HG03025 (cell line): ENCODE data around the gene ASPSCR1.

Source experiments
- ATAC-seq: cut with Tn5 transposase; IDR thresholded peaks from one replicate; pipeline ENCODE4 v1.9.1; 2021; ENCODE audit warnings: mild to moderate bottlenecking, moderate library complexity; ENCODE audit not compliant: unreplicated experiment, low FRiP score

ASPSCR1 gene

GRCh38 chr17:82021107-82021899, 43.9 kb downstream of the ASPSCR1 start:
- no peak for ATAC-seq

GRCh38 chr17:82021900-82022309, 44.5 kb downstream of the ASPSCR1 start:
- no peak for ATAC-seq

DNA sequence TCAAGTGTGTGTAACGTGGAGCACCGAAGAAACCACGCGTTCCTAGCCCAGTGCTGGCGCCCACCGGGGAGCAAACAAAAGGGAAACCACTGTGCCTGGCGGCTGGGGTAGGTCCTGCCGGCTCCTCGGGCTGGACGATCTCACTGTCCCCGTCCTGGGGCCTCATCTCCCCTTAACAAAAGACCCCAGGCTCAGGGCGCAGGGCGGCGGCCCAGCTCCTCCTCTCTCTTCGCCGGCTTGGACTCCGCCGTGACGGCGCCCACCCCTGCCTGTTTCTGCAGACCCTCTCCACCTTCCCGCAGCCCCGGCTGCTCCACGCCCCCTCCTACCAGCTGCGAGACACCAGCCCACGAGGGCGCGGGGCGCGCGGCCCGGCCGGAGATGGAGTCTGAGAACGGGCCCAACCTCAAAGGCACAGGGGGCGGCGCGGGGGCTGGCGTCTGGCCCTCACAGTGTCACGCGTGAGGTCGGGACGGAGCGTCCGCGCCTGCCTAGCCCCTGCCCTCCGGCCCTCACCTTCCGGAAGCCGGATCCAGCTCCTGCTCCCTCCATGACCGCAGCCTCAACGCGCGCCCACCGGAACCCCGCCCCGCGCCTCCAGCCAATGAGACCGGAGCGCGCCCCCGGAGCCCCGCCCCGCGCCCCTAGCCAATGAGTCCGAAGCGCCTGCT, 45.0 kb downstream of the ASPSCR1 start, which contains the start of gene CENPX:
TSS of gene CENPX (minus strand) at position 569 of the 671 bp plus-strand sequence. CDS start at position 552, 17 bp downstream.
- ATAC-seq = peak; percentile 5

DNA sequence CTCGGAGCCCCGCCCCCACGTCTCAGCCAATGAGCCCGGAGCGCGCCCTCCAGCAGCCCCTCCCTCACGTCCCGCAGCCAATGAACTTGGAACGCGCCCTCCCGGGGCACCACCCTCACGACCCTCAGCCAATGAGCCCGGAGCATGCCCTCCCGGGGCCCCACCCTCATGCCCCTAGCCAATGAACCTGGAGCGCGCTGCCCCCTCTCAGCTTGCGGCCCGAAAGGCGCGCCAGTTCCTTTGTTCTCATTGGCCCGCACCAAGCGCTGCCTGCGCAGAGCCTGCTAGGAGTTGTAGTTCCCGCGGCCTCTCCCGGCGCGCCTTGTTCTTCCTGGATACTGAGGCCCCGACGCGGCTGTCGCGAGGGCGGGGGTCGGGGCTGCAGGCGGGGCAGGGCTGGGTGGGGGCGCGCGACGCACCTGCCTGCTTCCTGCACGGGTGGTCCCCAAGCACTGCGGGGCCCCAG, 45.6 kb downstream of the ASPSCR1 start, which contains the start of gene LRRC45:
TSS of gene LRRC45 (plus strand) at position 325 of the 466 bp plus-strand sequence. CDS start 339 bp downstream, outside the sequence.
- peak; percentile 85 for ATAC-seq

DNA sequence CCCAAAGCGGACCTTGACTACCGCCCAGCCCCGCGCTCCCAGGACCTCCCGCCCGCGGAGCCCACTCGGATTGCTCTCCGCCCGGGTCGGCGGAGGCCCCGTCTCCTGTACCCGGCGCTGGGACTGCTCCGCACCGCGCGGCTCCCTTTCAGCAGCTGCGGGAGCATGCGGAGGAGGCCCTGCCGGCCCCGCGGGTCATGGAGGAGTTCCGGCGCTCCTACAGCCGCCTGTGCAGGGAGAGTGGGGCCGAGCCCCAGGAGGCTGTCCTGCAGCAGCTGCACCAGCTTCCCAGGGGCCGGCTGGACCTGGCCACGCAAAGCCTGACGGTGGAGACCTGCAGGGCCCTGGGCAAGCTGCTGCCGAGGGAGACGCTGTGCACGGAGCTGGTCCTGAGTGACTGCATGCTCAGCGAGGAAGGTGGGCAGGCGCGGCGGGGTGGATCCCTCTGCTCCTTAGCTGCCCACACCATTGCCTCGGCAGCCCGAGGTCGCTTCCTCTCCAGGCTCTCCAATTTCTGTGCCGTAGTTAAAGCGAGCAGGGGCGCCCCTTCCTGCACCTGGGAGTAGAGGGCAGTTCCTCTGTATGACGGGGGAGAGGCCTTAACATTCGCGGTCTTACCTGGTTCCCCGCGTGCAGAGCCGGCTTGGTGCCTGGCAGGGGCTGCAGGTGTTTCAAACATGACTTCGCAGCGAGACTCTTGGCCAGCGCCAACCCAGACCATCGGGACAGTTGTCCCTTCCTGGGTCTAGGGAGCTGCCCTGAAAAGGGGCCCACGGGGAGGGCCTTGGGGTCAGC, 46.2 kb downstream of the ASPSCR1 start:
- ATAC-seq = peak; percentile 4

DNA sequence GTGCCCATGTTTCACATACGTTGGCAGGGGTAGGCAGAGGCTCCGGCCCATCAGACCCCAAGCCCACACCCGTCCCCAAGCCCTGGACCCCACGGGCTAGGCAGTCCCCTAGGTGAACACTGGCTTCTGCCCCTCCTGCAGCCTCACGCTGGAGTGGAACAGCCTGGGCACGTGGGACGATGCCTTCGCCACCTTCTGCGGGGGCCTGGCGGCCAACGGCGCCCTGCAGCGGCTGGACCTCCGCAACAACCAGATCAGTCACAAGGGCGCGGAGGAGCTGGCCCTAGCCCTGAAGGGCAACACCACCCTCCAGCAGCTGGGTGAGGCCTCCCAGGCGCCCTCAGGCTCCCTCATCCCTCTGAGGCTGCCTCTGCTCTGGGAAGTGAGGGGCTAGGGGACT, 47.4 kb downstream of the ASPSCR1 start:
- no peak for ATAC-seq

- ATAC-seq = no peak
Measured at GRCh38 chr17:82025401-82026107, 48.1 kb downstream of the ASPSCR1 start.

- ATAC-seq = no peak
Measured at GRCh38 chr17:82028246-82028645, 50.8 kb downstream of the ASPSCR1 start.

GRCh38 chr17:82028966-82029365, 51.5 kb downstream of the ASPSCR1 start:
- ATAC-seq = no peak

GRCh38 chr17:82029391-82029790, 52.0 kb downstream of the ASPSCR1 start:
- ATAC-seq = no peak

GRCh38 chr17:82029990-82030469, 52.6 kb downstream of the ASPSCR1 start:
- no peak for ATAC-seq

DNA sequence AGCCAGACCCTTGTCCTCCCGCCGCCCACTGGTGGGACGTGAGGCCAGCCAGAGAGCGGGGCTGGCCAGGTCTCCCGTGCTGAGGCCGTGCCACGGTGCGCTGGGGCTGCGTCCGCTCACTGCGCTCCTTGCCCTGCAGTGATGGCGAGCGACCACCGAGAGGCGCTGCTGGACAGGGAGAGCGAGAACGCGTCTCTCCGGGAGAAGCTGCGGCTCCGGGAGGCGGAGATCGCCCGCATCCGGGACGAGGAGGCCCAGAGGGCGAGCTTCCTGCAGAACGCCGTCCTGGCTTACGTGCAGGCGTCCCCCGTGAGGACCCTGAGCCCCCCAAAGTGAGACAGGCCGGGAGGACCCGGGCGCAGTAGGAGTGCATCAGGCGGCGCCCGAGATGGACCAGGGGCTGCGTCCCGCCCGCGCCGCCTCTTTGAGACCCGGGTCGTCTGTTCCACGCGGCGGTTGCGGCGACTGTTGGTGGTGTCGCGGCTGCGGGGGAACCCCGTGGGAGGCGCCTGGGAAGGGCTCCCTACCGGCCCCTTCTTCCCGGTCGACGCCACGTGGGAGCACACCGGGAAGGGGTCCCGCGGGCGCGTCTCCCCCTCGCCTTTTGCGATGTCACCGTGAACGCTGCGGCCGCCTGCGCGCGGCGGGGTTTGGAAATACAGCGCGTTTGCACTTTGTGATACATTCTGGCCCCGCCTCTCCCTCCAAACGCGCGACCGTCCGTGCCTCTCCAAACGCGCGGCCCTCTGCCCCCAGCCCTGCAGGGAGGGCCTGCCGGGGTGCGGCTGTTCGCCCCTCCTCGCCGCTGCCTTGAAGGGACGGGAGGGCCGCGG, 53.3 kb downstream of the ASPSCR1 start:
- no peak for ATAC-seq

DNA sequence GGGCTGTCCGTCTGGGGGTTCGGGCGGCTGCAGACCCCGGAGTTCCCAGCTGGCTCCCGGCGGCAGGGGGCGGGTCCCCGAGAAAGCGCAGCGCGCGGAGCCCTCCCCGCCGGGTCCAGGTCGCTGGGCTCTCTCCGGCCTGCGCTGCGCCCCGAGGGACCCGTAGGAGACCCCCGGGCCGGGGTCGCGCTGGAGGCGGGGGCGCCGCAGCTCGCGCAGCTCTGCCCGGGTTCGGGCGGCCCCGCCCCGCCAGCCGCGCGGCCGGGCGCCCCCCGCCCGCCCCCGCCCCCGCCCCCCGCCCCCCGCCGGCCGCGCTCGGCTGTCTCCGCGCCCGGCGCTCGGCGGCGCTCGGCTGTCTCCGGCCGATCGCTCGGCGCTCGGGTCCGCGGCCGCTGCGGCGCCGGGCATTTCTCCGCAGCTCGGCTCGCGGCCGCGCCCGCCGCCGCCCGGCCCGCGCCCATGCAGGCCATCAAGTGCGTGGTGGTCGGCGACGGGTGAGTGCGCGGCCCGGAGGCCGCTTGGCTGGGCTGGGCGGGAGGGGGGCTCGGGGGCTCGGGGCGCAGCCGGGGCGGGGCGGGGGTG, 54.0 kb downstream of the ASPSCR1 start, which contains the start of gene RAC3:
TSS of gene RAC3 (plus strand) at position 376 of the 582 bp plus-strand sequence. CDS start at position 460, 84 bp downstream.
- ATAC-seq = no peak

- no peak for ATAC-seq
Measured at GRCh38 chr17:82031885-82032627, 54.6 kb downstream of the ASPSCR1 start.

GRCh38 chr17:82033359-82034085, 56.1 kb downstream of the ASPSCR1 start:
- ATAC-seq = no peak

GRCh38 chr17:82034371-82035011, 57.1 kb downstream of the ASPSCR1 start:
- no peak for ATAC-seq

DNA sequence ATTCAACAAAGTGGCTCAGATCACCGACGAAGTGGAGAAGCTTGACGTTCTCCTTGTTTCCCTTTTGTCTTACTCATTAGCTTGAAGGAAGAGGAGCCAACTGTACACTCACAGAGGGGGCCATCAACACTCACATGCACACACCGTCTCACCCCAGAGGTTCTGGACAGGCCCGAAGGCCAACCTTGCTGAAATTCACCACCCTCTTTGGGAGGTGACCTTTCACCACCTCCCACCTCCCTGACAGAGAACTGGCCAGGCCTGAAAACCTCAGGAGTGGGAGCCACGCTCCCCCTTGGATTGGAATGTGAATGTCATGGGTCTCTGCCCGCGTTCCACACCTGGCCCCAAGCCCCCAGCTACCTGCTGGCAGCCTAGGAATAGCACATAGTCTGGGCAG, 58.1 kb downstream of the ASPSCR1 start:
- no peak for ATAC-seq
